ENCODE data around the gene BANP. TPM values are rescaled to one million over a fixed set of nuclear protein-coding genes. Genes with fewer than 3 reads are reported as not detected.

The BANP gene
- total and polyA plus RNA-seq, 12 donors: 6.1 to 20.4 (median 13.5) TPM

- no peaks in the 10 kb centered on the region for H3K27me3 ChIP-seq
- intact Hi-C loops (cut with DNase I): no loop called here
- ATAC-seq (no peak), DNase-seq (no peak)
- no peak for TF ChIP-seq CTCF (IDR thresholded peaks at IDR 0.05)
- H3K36me3 ChIP-seq: peaks cover 0 to 67% (median 13%) of the 10 kb centered on the region in 9 donors
- H3K9me3 ChIP-seq: no peaks in the 10 kb centered on the region
- WGBS, 2 donors: 90 to 93% methylated on average over 25 of the region's 25 CpGs
- H3K4me1 ChIP-seq: peaks cover 0 to 11% (median 5%) of the 10 kb centered on the region in 9 donors
- H3K27ac ChIP-seq: no peak overlapping the region
- H3K4me3 ChIP-seq: no peak overlapping the region
Measured at GRCh38 chr16:88010343-88010967, 59.2 kb downstream of the BANP start.

- intact Hi-C loops (cut with DNase I): no loop called here
- Histone ChIP-seq H3K4me1 (peaks cover 0 to 11% (median 5%) of the 10 kb centered on the region in 9 donors), H3K27me3 (no peaks in the 10 kb centered on the region), H3K4me3 (no peak overlapping the region), H3K27ac (no peak overlapping the region), H3K9me3 (no peaks in the 10 kb centered on the region), H3K36me3 (peaks cover 0 to 62% (median 10%) of the 10 kb centered on the region in 9 donors)
- no peak for TF ChIP-seq CTCF (IDR thresholded peaks at IDR 0.05)
- WGBS, 2 donors: 87 to 88% methylated on average over 19 of the region's 19 CpGs
- no peak for DNase-seq
- no peak for ATAC-seq
Measured at GRCh38 chr16:88010968-88011483, 59.8 kb downstream of the BANP start.

- Histone ChIP-seq H3K4me1 (peaks cover 0 to 7% (median under 1%) of the 10 kb centered on the region in 9 donors), H3K9me3 (no peaks in the 10 kb centered on the region), H3K27me3 (no peaks in the 10 kb centered on the region), H3K27ac (no peak overlapping the region), H3K4me3 (no peak overlapping the region), H3K36me3 (peaks cover 0 to 55% (median 4%) of the 10 kb centered on the region in 9 donors)
- no peak for DNase-seq
- intact Hi-C loops (cut with DNase I): no loop called here
- 89 to 91% methylated on average over 10 of the region's 10 CpGs for WGBS, 2 donors
- no peak for ATAC-seq
- TF ChIP-seq CTCF (IDR thresholded peaks at IDR 0.05): no peak
Measured at GRCh38 chr16:88012360-88012759, 61.1 kb downstream of the BANP start.

GRCh38 chr16:88013091-88013609 lies 61.9 kb downstream of the BANP start:
- DNase-seq: no peak
- Histone ChIP-seq H3K4me1 (no peaks in the 10 kb centered on the region), H3K27ac (no peak overlapping the region), H3K36me3 (peaks cover 0 to 47% (median 3%) of the 10 kb centered on the region in 9 donors), H3K9me3 (no peaks in the 10 kb centered on the region), H3K27me3 (no peaks in the 10 kb centered on the region), H3K4me3 (no peak overlapping the region)
- TF ChIP-seq CTCF (IDR thresholded peaks at IDR 0.05): no peak
- intact Hi-C loops (cut with DNase I): no loop called here
- WGBS, 2 donors: 86 to 91% methylated on average over 18 of the region's 18 CpGs
- ATAC-seq: peak in 1 of 8 donors; percentile 24
